ENCODE data around the gene ACBD5.

Gene ACBD5

DNA sequence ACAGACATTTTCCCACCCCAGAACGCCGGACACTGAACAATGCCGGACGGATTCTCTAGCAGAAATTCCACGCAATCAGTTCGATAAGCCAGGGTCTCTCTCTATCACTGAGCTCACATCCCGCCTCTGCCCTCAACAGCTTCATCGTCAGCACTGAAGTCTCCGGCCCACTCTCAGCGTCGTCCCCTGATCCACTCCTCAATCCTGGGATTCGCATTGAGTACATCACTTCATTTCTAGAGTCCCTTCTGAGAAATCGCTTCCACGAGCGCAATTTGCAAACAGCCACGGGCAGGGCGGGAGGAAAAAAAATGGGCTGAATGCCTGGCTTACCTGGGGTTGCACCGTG, 86.8 kb downstream of the ACBD5 start:
- peak in 9 of 56 donors; percentile 12 to 65 (median 47) for DNase-seq

DNA sequence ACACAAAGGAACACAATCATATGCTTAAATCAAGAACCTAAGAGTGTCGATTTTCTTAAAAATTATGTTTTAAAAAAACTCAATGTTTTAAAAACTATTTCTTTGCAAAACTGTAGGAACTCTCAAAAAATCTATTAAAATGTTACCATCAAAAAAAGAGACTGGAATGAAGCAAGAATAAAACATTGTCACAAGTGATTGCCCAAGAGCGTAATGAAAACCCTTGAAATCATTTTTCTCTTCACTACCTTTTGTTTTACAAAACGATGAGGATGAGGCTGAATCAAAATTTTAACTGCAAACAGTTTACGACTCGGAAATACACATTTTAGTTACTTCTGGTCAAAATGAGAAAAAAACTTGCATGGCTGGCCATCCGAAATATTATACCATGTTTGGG, 87.3 kb downstream of the ACBD5 start:
- no peak for DNase-seq

DNA sequence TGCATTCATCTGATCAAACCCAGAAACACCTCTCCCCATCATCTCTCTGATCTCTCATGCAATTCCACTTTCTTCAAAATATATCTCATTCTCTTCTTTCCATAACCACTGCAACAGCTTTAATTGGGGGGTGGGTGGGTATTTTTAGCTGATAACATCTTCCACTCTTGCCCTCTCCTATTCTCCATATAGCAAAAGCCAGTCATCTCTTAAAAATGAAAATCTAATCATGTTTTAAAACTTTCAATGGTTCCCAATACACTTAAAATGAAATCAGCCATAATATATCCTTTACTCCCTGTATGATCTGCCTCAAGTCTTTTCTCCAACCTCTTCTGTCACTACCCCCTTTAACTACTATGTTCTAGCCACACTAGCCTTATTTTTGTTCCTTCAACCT, 87.9 kb downstream of the ACBD5 start:
- DNase-seq = no peak

DNA sequence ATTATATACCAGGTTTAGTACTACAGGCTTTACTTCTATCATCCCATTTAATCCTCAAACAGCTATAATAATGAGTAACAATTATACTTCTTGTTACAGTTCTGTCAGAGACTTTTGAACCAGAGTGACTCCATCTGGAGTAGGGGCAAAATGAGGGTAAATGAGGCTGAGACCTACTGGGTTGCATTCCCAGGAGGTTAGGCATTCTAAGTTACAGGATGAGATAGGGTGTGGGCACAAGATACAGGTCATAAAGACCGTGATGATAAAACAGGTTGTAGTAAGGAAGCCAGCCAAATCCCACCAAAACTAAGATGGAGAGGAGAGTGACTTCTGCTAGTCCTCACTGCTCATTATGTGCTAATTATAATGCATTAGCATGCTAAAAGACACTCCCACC, 90.3 kb downstream of the ACBD5 start:
- no peak for DNase-seq

DNA sequence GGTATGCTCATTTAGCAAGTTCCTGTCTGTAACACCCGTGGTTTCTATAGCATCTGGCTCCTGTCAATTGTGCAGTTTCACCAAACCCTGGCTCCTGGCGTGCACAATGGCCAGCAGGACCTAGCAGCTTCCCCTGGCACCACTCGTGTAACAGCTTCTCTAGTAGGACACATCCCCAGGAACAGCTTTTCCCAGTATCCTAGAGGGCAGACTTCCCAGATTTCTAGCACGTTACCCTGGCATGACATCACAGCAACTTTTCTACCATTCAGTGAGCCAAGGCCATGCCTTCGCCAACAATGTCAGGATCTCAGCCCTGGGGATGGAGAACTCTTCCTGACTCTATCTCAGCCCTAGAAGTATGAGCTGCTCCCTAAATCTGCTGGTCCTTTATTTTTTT, 92.9 kb downstream of the ACBD5 start:
- DNase-seq = no peak

DNA sequence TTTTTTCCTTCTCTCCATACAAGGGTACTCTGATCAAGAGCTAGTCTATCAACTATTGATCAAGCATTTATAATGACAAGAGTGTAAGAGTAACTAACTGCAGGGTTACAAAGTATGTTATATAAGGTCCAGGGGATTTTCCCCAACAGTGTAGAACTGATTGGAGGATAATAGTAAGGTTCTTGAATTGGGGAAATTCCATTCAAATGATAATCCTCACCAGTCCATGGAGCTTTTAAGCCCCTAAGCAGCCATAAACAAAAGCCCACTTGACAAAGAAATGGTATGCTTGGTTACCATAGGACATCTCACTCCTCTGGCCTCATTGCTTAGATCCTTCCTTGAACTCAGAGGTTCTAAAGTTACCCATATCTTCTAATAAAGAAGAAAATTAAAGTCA, 94.7 kb downstream of the ACBD5 start:
- no peak for DNase-seq
